HK-2 (cell line): Measurements from ENCODE around the gene DYNLT2.

Source experiments
- DNase-seq: peaks from one replicate; pipeline ENCODE4 v3.0.0-alpha.2; 2018; ENCODE audit not compliant: unreplicated experiment

DYNLT2 gene, protein sequence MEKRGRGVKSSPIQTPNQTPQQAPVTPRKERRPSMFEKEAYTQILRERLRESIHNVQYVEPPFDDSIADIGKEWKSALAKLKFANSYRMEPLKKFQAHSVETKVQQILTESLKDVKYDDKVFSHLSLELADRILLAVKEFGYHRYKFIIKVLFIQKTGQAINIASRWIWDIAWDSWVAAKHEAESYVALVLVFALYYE

DNA sequence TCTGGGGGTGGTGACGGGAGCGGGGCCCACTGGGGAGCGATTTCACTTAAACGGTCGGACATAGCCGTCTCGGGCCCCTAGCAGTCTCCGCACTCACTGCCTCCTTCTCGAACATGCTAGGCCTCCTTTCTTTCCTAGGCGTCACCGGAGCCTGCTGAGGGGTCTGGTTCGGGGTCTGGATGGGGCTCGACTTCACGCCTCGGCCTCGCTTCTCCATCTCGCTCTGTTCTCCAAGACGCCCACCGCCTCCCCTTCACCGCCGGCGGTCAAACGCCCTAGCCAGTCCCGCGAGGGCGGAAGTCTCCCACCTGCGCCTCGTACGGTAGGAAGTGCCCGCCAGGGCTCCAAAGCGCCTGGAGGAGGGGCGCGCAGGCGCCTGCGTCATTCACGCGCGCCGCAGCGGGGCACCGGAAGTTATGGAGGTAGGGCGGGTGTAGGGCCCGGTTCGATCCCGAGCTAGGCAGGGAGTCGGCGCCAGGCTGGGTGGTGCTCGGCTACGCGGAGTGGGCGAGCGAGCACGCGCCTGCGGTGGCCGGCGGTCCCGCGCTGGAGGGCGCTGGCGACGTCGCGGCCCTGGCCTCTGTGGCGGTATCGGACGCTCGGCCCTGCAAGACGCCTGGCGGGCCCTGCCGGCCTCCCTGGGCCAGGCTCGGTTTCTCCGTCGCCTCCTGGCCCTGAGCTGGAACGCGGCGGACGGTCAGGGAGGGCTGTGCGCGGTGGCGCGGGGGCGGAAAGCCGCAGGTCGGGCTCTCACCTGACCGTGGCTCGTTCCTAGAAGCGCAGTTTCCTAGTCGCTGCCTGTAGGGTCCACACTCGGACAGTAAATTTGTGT, at the start of gene DYNLT2, which contains the start of gene ERMARD:
Gene DYNLT2, minus strand, starts transcription at position 331 of the 832 bp plus-strand sequence. Its CDS starts 114 bp downstream, at position 217.
Gene ERMARD, plus strand, starts transcription at position 381 of the 832 bp plus-strand sequence. Its CDS starts 36 bp downstream, at position 417.
- peak; percentile 97 for DNase-seq

GRCh38 chr6:169800668-169801395, 49.5 kb upstream of the DYNLT2 start:
- peak; percentile 72 for DNase-seq

DNA sequence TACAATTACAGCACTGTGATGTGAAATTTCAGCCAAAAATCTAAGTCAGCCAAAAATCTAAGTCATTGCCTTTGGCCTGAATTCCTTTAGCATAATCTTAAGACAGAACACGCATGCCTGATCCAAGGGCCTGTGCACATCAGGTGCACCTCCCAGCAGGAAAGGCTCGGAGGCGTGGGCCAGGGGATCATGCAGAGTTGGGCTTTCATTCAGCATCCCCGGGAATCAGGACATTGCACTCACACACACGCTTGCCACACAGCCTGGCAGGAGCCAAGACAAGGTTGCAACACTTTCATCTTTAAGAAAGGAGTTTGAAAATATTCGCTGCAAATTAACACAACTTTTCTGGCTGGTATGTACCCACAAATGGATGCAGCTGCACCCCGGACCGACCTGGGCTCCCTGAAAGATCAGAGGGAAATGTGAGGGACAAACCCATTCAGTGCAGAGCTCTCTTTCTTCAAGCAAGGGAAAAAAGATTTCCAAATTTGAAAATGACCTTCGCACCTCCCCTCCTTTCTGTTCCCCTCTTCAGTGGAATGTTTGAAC, 48.8 kb upstream of the DYNLT2 start:
- DNase-seq, result no peak

DNA sequence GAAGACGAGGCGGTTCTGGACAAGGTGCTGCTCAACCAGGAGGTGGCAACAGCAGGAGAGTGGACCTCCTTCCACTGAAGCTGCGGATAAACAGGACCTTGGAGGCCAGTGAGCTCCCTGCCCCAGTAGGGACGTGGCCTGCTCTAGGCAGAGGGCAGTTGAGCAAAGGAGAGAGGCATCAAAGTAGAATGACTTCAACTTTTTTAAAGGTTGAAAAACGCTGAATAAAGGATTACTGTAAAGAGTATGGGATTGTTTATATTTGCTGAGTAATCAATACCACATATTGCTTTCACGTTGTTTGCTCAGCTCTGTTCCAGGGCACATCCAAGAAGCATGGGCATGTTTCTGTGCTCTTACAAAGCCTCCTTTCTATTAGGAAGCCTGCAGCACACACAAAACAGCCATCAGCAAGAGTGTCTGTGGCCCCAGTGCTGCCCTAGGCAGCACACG, 48.1 kb upstream of the DYNLT2 start:
- no peak for DNase-seq

DNA sequence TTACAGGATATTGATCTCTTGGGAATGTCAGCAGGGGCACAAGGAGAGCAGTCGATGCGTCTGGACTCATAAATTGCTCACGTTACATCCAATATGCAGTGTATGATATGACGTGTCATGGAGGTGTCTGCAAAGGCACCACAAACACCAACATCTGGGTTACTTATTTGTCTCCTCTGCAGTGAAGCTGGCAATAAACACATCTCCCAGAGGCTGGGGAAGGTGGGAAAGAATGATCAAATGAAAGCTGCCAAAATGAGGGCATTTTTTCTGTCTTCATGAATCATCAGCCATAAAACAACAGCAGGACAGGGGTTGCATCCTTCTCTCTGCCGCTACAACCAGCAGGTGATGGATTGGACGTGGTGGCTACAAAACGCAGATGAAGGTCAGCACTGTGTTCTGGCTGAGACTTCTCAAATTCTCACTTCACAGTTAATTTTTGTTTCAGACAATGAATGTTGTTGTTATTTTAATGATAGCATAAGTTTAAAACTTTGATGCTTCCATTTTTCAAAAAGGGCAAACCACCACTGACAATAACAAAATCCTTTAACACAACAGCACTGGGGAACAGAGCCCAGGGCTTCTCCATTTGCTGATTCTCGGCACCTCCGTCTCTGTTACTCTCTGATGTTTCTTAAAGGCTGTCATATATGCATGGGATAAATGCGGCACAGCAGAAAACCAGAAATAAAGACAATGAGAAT, 47.5 kb upstream of the DYNLT2 start:
- DNase-seq, result no peak

GRCh38 chr6:169795196-169795595, 43.8 kb upstream of the DYNLT2 start:
- DNase-seq, result no peak

DNA sequence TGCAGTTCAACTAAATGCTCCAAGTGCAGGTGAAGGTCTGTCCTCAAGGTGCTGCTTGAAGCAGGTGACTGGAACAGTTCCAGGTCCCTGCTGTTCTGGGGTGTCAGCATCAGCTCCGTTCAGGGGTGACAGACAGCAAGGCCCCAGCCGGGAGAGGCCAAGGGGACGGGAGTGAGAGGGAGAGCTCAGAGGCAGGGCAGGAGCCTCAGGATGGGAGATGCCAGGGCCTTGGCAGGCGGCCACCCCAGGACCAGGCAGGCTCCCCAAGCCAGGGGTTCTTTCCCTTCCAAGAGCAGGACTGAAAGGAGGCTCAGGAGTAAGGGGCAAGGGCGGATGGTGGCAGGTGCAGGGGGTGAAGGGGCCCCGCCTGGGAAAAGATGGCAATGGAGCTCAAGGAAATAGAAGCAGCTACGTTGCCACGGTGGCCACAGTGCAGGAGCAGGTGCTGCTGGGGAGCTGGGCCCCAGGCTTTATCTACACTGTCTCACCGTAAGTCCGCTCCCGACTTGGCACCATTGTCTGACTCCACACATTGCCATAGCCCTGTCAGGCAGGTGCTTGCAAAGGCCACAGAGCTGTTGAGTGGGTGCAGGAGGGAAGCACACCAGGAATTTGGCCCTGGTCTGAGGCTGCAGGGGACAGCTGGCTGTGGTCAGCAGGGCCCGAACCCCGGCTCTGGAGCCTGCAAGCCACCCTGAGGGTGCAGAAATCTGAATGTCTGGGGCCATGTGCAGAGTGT, 43.1 kb upstream of the DYNLT2 start:
- DNase-seq, result no peak

GRCh38 chr6:169793408-169793807, 42.0 kb upstream of the DYNLT2 start:
- no peak for DNase-seq

- DNase-seq, result no peak
These were observed 41.1 kb upstream of the DYNLT2 start for GRCh38 chr6:169792306-169793015.

DNA sequence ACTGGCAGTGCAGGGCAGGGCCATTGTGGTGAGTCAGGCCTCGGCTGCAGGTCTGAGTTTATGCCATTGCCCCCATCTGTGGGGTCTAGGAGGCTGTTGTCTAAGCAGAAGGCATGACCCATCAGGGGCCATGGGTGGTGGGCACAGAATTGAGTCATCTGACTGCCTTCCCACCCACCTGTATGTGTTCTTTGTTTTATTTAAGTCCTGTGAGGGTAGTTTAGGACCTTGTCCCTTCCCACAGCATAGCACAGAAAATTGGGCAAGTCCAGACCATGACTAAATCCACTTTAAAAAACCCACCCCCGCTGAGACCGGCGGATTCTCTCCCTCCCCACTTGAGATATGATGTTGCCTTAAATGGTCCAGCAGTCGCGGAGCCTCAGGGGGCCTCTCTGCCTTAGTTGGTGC, 40.4 kb upstream of the DYNLT2 start:
- no peak for DNase-seq

GRCh38 chr6:169789944-169790927, 38.9 kb upstream of the DYNLT2 start:
- peak; percentile 70 for DNase-seq

- no peak for DNase-seq
These were observed 38.0 kb upstream of the DYNLT2 start for GRCh38 chr6:169789146-169789943.

GRCh38 chr6:169788809-169789145, 37.4 kb upstream of the DYNLT2 start:
- no peak for DNase-seq

DNA sequence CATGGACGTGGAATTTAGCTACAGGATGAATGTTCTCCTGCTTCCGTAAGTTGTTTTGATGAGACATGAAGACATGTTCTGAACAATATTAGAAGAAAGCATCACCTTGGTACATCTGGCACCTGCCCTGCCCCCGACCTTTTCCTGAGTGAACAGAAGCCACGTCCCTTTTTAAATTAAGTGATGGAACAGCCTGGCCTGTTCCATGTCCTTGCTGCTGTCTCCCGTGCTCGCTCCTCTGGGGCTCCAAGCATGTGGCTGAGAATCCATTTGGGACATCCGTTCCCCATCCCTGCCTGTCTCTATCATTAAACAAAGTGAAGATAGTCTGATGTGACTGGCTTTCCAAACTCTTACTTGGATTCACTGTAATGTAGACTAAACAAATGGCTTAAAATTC, 36.4 kb upstream of the DYNLT2 start:
- no peak for DNase-seq

- no peak for DNase-seq
These were observed 35.0 kb upstream of the DYNLT2 start for GRCh38 chr6:169786349-169786748.

DNA sequence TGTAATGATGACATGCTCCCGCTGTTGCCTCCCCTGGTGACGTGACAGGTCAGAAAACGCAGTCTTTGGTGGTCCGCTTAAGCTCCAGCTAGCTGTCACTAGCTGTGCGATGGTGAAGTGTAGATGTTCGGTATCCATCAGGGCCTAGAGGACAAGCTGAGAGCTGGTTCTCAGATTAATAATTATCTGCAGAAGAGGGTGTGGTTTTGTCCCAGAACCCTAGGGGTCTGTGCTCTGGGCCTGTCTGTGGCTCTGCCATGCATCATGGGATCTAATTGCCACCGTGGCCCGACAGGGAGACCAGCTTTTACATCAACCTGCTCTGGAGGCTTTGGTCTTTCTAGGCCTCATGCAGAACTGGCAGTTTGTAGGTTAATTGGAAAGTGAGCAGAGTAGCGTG, 34.2 kb upstream of the DYNLT2 start:
- DNase-seq, result no peak

DNA sequence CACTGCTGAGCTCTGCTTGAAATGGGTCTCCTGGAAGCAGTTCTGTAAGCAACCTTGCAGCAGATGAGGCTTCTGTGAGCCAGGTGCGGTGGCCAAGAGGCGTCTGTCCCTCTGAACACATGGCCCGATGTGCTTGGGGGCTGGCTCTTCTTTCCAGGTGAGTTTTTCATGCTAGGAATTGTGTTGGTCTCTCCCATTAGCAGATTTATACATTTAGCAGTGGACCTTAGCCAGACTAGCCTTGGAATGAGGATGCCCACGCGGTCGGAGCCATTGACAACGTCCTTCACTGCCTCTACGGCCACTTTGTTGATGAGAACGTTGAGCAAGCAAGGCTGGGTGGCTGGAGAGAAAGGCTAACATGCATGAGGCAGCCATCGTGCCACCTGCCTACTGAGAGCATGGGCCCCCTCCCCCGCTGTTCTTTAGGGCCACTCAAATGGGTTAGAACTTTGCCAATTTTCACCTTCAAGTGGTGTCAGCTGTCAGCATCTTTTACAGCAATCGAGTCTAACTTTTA, 33.5 kb upstream of the DYNLT2 start:
- no peak for DNase-seq
